Measurements from ENCODE around the gene GNA15.
"Not testable (repeated sequence)": the region's sequence is repeated elsewhere in the genome, so short reads cannot be mapped to it uniquely, and the experiment has no call there.

Gene GNA15

DNA sequence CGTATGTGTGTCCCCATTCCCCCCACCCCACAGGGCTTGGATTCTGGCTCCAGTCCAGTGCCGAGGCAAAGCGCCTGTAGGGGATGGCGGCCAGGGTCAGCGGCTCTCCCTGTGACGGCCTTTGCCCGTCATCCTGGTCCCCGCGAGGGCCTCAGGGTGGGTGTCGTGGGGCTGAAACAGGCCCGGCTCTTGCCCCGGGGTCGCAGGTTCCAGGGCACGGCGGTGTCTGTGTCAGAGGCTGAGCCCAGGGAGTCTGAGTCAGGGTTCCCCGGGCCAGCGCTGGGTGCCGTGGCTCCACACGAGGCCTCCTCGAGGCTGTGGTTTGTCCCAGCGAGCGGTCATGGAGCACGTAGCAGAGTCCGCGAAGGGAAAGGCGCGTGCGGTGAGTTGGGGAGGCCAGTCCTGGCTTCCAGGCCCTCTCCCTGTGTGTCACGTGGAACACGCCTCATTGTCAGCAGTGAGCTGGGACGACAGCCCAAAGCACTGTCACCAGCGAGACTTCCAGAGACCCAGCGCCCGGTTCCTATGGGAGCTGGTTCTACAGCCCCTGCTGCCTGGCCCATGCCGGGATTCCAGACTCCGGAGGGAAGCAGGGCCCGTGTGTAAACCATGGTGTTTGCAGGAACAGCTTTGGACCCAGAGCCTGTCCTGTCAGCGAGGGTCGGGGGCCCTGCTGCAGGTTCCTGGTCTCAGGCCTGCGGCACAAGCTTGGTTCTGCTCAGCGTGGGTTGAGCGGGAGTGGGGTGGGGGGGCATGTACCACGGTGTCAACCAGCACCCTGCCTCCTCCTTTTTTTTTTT is 63.3 kb downstream of the GNA15 start:
- H3K4me3 ChIP-seq (ENCODE audit: low read depth, low read length) = no peak overlapping the region
- TF ChIP-seq, protein P1, sequence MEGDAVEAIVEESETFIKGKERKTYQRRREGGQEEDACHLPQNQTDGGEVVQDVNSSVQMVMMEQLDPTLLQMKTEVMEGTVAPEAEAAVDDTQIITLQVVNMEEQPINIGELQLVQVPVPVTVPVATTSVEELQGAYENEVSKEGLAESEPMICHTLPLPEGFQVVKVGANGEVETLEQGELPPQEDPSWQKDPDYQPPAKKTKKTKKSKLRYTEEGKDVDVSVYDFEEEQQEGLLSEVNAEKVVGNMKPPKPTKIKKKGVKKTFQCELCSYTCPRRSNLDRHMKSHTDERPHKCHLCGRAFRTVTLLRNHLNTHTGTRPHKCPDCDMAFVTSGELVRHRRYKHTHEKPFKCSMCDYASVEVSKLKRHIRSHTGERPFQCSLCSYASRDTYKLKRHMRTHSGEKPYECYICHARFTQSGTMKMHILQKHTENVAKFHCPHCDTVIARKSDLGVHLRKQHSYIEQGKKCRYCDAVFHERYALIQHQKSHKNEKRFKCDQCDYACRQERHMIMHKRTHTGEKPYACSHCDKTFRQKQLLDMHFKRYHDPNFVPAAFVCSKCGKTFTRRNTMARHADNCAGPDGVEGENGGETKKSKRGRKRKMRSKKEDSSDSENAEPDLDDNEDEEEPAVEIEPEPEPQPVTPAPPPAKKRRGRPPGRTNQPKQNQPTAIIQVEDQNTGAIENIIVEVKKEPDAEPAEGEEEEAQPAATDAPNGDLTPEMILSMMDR (IDR thresholded peaks at IDR 0.05; ENCODE audit: low read depth, low read length, missing control alignments) = no peak
- no peak for DNase-seq (ENCODE audit: low read depth)
- in situ Hi-C loops (cut with HindIII; ENCODE audit: low sequenced_read_pairs) = no loop called here

DNA sequence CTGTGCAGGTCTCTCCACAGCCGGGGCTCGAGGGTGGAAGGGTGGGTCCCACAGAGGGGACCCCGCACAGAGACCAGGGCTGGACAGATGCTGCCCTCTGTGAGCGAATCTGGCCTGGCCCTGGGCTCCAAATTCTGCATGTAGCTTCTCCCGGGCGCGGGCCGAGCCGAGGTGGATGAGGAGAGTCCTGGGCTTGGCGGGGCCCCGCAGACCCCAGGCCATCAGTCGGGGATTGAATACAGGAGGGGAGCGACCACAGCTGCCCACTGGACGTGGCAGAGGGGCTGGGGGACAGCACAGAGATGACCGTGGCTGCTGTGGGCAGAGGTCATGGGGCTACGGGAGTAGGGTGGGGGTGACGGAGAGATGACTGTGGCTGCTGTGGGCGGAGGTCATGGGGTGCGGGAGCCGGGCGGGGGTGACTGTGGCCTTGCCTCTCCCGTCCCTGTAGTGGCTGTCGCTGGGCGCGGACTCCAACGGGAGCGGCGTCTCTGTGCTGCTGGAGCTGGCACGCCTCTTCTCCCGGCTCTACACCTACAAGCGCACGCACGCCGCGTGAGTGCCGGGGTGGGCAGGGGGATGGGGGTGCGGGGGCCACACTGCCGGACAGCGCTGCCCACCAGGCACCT is 65.4 kb downstream of the GNA15 start:
- in situ Hi-C loops (cut with HindIII; ENCODE audit: low sequenced_read_pairs) = no loop called here
- TF ChIP-seq, protein P1 (IDR thresholded peaks at IDR 0.05; ENCODE audit: low read depth, low read length, missing control alignments) = no peak
- no peak overlapping the region for H3K4me3 ChIP-seq (ENCODE audit: low read depth, low read length)

DNA sequence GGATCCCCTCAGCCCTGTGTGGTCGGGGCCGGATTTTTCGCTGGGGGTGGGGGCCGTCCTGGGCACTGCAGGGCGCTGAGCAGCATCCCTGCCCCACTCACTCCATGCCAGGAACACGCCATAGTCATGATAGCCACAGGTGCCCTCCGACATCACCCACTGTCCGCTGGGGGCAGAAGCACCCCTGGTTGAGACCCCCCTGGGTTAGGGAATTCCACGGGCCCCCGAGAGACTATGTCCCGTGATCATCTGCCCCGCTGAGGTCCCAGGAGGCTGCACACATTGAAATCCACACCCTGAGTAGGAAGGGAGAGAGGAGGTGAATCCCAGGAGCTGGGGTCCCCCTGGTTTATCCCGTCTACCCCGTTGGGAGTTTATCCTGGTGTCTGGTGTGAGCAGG is 66.1 kb downstream of the GNA15 start:
- in situ Hi-C loops (cut with HindIII; ENCODE audit: low sequenced_read_pairs) = no loop called here
- no peak overlapping the region for H3K4me3 ChIP-seq (ENCODE audit: low read depth, low read length)
- TF ChIP-seq, protein P1 (IDR thresholded peaks at IDR 0.05; ENCODE audit: low read depth, low read length, missing control alignments) = no peak
- no peak for DNase-seq (ENCODE audit: low read depth)

More for the DNA sequence above, 65.4 kb downstream of the GNA15 start:
- DNase-seq (ENCODE audit: low read depth) = no peak

DNA sequence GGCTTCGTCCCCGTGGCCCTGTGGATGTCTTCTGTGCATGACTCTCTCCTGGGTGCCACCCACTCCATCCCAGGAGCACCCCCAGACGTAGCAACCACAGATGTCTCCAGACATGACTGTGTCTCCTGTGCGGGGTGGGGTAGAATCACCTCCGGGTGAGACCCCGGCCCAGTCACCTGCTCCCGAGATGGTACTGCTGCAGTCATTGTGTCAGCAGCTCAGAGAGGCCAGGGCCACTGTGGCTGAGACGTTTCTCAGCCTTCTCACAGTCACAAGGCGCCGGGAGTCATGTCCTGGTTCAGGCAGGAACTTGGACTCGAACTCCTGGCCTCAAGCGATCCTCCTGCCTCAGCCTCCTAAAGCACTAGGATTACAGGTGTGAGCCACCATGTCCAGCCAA is 66.5 kb downstream of the GNA15 start:
- in situ Hi-C loops (cut with HindIII; ENCODE audit: low sequenced_read_pairs) = no loop called here
- DNase-seq (ENCODE audit: low read depth) = no peak
- TF ChIP-seq, protein P1 (IDR thresholded peaks at IDR 0.05; ENCODE audit: low read depth, low read length, missing control alignments) = no peak
- no peak overlapping the region for H3K4me3 ChIP-seq (ENCODE audit: low read depth, low read length)

DNA sequence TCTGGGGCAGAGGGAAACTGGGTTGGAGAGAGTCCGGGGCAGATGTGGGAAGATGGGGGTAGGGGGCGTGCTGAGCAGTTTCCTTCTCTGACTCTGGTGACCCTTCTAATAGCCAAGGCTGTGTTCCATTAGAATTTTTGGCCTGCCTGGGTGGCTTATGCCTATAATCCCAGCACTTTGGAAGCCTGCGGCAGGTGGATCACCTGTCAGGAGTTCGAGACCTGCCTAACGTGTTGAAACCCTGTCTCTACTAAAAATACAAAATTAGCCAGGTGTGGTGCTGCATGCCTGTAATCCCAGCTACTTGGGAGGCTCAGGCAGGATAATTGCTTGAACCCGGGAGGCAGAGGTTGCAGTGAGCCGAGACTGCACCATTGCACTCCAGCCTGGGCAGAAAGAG is 67.1 kb downstream of the GNA15 start:
- in situ Hi-C loops (cut with HindIII; ENCODE audit: low sequenced_read_pairs); H3K4me3 ChIP-seq (ENCODE audit: low read depth, low read length); DNase-seq (ENCODE audit: low read depth): not testable (repeated sequence)

DNA sequence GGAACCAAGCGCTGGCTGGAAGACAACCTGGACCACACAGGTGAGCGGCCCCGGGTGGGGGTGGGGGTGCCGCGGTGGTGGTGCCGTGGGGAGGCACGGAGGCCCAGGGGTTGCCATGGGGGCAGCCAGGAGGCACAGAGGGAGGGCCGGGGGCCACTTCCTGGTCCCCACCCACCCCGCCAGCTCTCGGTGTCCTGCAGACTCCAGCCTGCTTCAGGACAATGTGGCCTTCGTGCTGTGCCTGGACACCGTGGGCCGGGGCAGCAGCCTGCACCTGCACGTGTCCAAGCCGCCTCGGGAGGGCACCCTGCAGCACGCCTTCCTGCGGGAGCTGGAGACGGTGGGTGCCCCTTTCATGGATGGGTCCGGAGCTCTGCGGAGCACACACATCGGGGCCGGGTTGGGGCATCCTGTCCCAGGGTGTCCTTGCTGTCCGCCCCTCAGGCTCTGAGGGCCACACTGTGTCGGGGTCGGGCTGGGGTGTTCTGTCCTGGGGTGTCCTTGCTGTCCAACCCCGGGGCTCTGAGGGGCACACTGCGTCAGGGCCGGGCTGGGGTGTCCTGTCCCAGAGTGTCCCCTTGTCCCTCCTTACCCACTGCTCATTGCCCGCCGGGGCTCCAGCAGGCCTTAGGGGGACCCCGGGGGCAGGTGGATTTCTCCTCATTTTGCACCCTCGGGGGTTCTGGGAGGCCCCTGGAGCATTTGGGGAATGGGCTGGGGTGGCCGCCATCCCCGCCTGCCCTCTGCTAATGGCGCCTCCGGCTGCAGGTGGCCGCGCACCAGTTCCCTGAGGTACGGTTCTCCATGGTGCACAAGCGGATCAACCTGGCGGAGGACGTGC is 68.2 kb downstream of the GNA15 start:
- H3K4me3 ChIP-seq (ENCODE audit: low read depth, low read length) = no peak overlapping the region
- in situ Hi-C loops (cut with HindIII; ENCODE audit: low sequenced_read_pairs) = no loop called here
- TF ChIP-seq, protein P1 (IDR thresholded peaks at IDR 0.05; ENCODE audit: low read depth, low read length, missing control alignments) = no peak
- DNase-seq (ENCODE audit: low read depth) = no peak

Data from astrocyte of the cerebellum (primary cell).